ENCODE data around the gene PLAC1. TPM values are rescaled to one million over a fixed set of nuclear protein-coding genes. Genes with fewer than 3 reads are reported as not detected.

The PLAC1 gene
- total RNA-seq, 1 experiment from 2014 or later = 2.6 TPM

DNA sequence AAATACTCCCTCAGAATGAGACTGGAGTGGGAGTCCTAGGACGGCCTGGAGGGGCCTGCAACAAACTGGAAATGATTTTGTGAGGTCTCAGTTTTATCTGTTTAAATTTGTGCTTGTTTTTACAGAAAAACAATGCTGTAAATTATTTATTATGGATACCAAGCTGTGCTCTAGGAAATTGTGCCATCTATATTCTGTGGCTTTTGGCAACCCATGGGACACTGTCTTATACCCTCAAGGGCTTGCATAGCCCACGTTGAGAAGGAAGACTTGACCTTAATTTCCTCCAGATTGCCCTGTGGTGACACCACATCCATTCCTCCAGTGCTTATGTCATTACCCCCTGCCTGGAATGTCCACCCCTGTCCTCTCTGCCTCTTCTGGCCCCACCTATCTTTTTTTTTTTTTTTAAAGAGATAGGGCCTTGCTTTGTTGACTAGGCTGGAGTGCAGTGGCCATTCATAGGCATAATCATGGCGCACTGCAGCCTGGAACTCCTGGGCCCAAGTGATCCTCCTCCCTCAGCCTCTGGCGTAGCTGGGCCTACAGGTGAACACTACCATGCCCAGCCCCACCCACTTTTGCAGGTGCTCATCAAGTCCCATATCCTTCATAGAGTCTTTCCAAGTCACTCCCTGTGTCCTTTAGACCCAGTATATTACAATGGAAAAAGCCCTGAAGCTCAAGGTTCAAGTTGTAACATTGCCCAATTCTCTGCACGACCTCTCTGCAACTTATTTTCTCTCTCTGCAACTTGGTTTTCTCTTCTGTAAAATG is 120.9 kb downstream of the PLAC1 start:
- Histone ChIP-seq H2AFZ (ENCODE audit: low read length) (no peak overlapping the region), H3K27me3 (ENCODE audit: low read length) (no peaks in the 10 kb centered on the region), H3F3A (ENCODE audit: low read length, unreplicated experiment) (no peaks in the 10 kb centered on the region), H3K36me3 (ENCODE audit: low read depth, low read length) (no peaks in the 10 kb centered on the region), H3K9ac (ENCODE audit: low read length) (no peak overlapping the region), H3K4me1 (ENCODE audit: insufficient read depth, low read length) (peaks cover 21% of the 10 kb centered on the region), H3K79me2 (ENCODE audit: low read length) (no peaks in the 10 kb centered on the region), H3K4me2 (ENCODE audit: low read length) (peak overlapping the region; percentile 10; the same call in 1 of the 2 replicates), H3K9me2 (replicated peaks; ENCODE audit: low read length) (no peaks in the 10 kb centered on the region), H3K9me3 (ENCODE audit: low read length) (no peaks in the 10 kb centered on the region), H3K27ac (ENCODE audit: low read length) (no peak overlapping the region), H3K4me3 (ENCODE audit: low read length) (no peak overlapping the region), H4K20me1 (ENCODE audit: low read length) (no peaks in the 10 kb centered on the region)
- DNase-seq (peak; percentile 56), ATAC-seq (peak; percentile 51)
- intact Hi-C loops (cut with micrococcal nuclease) = no loop called here
- CTCF ChIA-PET = no interaction called here
- BruUV-seq (replicated peaks) = no TSS peak
- no peak for TF ChIP-seq EZH2 (IDR thresholded peaks at IDR 0.05; ENCODE audit: low read length, unreplicated experiment)
- TF ChIP-seq, protein P1, sequence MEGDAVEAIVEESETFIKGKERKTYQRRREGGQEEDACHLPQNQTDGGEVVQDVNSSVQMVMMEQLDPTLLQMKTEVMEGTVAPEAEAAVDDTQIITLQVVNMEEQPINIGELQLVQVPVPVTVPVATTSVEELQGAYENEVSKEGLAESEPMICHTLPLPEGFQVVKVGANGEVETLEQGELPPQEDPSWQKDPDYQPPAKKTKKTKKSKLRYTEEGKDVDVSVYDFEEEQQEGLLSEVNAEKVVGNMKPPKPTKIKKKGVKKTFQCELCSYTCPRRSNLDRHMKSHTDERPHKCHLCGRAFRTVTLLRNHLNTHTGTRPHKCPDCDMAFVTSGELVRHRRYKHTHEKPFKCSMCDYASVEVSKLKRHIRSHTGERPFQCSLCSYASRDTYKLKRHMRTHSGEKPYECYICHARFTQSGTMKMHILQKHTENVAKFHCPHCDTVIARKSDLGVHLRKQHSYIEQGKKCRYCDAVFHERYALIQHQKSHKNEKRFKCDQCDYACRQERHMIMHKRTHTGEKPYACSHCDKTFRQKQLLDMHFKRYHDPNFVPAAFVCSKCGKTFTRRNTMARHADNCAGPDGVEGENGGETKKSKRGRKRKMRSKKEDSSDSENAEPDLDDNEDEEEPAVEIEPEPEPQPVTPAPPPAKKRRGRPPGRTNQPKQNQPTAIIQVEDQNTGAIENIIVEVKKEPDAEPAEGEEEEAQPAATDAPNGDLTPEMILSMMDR (conservative IDR thresholded peaks at IDR 0.05; ENCODE audit: low read depth, low read length) = no peak
- no peak for TF ChIP-seq EZH2phosphoT487 (IDR thresholded peaks at IDR 0.05; ENCODE audit: borderline replicate concordance, low read length)
- POLR2A ChIA-PET (ENCODE audit: unreplicated experiment) = no interaction called here

DNA sequence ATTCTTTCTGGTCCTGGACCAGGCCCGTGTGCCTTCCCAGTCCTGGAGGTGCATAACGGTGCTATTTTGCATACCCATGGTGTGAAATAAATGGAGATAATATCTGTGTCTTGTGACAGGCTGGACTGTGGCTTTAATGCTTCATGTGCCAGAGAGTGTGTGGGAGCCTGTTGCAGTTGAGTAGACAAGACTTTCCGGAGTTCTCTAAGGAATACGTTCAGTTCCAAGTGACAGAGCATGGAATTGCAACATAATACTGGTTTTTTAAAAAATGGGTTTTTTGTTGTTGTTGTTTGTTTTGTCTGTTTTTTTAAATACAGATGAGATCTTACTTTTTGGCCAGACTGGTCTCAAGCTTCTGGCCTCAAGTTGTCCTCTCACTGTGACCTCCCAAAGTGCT is 124.3 kb downstream of the PLAC1 start:
- ChIA-PET CTCF (no interaction called here), POLR2A (ENCODE audit: unreplicated experiment) (no interaction called here)
- Histone ChIP-seq H3K36me3 (ENCODE audit: low read depth, low read length) (no peaks in the 10 kb centered on the region), H3K9me2 (replicated peaks; ENCODE audit: low read length) (no peaks in the 10 kb centered on the region), H4K20me1 (ENCODE audit: low read length) (no peaks in the 10 kb centered on the region), H3K4me1 (ENCODE audit: insufficient read depth, low read length) (peaks cover 10% of the 10 kb centered on the region), H3K4me2 (ENCODE audit: low read length) (no peak overlapping the region), H3K79me2 (ENCODE audit: low read length) (no peaks in the 10 kb centered on the region), H3K27ac (ENCODE audit: low read length) (no peak overlapping the region), H2AFZ (ENCODE audit: low read length) (no peak overlapping the region), H3K4me3 (ENCODE audit: low read length) (no peak overlapping the region), H3K9ac (ENCODE audit: low read length) (no peak overlapping the region), H3K9me3 (ENCODE audit: low read length) (no peaks in the 10 kb centered on the region), H3F3A (ENCODE audit: low read length, unreplicated experiment) (no peaks in the 10 kb centered on the region), H3K27me3 (ENCODE audit: low read length) (no peaks in the 10 kb centered on the region)
- ATAC-seq (no peak), DNase-seq (no peak)
- no TSS peak for BruUV-seq (replicated peaks)
- no peak for TF ChIP-seq EZH2phosphoT487 (IDR thresholded peaks at IDR 0.05; ENCODE audit: borderline replicate concordance, low read length)
- TF ChIP-seq EZH2 (IDR thresholded peaks at IDR 0.05; ENCODE audit: low read length, unreplicated experiment) = no peak
- TF ChIP-seq, protein P1 (conservative IDR thresholded peaks at IDR 0.05; ENCODE audit: low read depth, low read length) = no peak
- intact Hi-C loops (cut with micrococcal nuclease) = no loop called here

- H3K9me3 ChIP-seq (ENCODE audit: low read length) = no peaks in the 10 kb centered on the region
- H3K36me3 ChIP-seq (ENCODE audit: low read depth, low read length) = no peaks in the 10 kb centered on the region
- ATAC-seq (no peak), DNase-seq (no peak)
- no peak overlapping the region for H3K4me2 ChIP-seq (ENCODE audit: low read length)
- peaks cover 10% of the 10 kb centered on the region for H3K4me1 ChIP-seq (ENCODE audit: insufficient read depth, low read length)
- no peak overlapping the region for H3K9ac ChIP-seq (ENCODE audit: low read length)
- no peaks in the 10 kb centered on the region for H3K27me3 ChIP-seq (ENCODE audit: low read length)
- intact Hi-C loops (cut with micrococcal nuclease) = no loop called here
- ChIA-PET POLR2A (ENCODE audit: unreplicated experiment) (no interaction called here), CTCF (no interaction called here)
- H3F3A ChIP-seq (ENCODE audit: low read length, unreplicated experiment) = no peaks in the 10 kb centered on the region
- no peaks in the 10 kb centered on the region for H3K9me2 ChIP-seq (replicated peaks; ENCODE audit: low read length)
- H4K20me1 ChIP-seq (ENCODE audit: low read length) = no peaks in the 10 kb centered on the region
- H3K79me2 ChIP-seq (ENCODE audit: low read length) = no peaks in the 10 kb centered on the region
- H3K27ac ChIP-seq (ENCODE audit: low read length) = no peak overlapping the region
- no TSS peak for BruUV-seq (replicated peaks)
- no peak for TF ChIP-seq EZH2phosphoT487 (IDR thresholded peaks at IDR 0.05; ENCODE audit: borderline replicate concordance, low read length)
- no peak for TF ChIP-seq EZH2 (IDR thresholded peaks at IDR 0.05; ENCODE audit: low read length, unreplicated experiment)
- TF ChIP-seq, protein P1 (conservative IDR thresholded peaks at IDR 0.05; ENCODE audit: low read depth, low read length) = no peak
- no peak overlapping the region for H2AFZ ChIP-seq (ENCODE audit: low read length)
- H3K4me3 ChIP-seq (ENCODE audit: low read length) = no peak overlapping the region
These were observed 124.9 kb downstream of the PLAC1 start for GRCh38 chrX:134533352-134533751.
